DOHH2 (cell line): ENCODE measurements around the gene NFIA.

Experiments
- EZH2phosphoT487 ChIP-seq: fragments of 200-600 bp; sonication (generic); IDR thresholded peaks from 2 replicates; pipeline ENCODE4 v1.6.1; 2017; ENCODE audit warnings: borderline replicate concordance, mild to moderate bottlenecking, antibody characterized with exemption, low read length, moderate library complexity, mixed read lengths
- TF ChIP-seq, protein P1 (sequence below): fragments of 200-600 bp; sonication (generic); IDR thresholded peaks from one replicate; pipeline ENCODE4 v1.5.1; 2014; ENCODE audit warnings: antibody characterized with exemption, mild to moderate bottlenecking, low read depth, low read length; ENCODE audit not compliant: poor library complexity, severe bottlenecking

DNA sequence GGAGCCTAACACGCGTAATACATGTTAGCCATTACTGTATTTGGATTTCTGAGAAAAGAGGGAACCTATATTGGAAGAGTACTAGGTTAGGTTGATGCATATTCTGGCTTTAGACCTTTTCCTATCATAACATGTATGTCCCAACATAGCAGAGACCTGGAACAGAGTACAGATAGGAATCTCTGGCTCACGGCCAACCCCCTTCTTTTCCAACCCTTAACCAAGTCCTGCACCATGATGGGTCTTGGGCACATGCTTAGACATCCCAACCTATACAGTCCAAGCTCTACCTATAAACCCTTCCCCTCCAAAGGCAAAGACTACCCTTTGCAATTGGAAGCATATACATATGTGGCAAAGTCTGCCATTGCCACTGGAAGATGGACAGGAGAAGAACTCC is 414.7 kb downstream of the NFIA start:
- TF ChIP-seq, protein P1, sequence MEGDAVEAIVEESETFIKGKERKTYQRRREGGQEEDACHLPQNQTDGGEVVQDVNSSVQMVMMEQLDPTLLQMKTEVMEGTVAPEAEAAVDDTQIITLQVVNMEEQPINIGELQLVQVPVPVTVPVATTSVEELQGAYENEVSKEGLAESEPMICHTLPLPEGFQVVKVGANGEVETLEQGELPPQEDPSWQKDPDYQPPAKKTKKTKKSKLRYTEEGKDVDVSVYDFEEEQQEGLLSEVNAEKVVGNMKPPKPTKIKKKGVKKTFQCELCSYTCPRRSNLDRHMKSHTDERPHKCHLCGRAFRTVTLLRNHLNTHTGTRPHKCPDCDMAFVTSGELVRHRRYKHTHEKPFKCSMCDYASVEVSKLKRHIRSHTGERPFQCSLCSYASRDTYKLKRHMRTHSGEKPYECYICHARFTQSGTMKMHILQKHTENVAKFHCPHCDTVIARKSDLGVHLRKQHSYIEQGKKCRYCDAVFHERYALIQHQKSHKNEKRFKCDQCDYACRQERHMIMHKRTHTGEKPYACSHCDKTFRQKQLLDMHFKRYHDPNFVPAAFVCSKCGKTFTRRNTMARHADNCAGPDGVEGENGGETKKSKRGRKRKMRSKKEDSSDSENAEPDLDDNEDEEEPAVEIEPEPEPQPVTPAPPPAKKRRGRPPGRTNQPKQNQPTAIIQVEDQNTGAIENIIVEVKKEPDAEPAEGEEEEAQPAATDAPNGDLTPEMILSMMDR: no peak
- TF ChIP-seq EZH2phosphoT487: no peak
